Measurements from ENCODE around the gene TENT4B. TPM values are rescaled to one million over a fixed set of nuclear protein-coding genes. Genes with fewer than 3 reads are reported as not detected.

TENT4B gene
- total RNA-seq, 2 donors from 2014 or later, result 16.3 to 31.5 TPM

GRCh38 chr16:50197582-50197981, 44.5 kb downstream of the TENT4B start:
- no peak for ATAC-seq (replicated peaks)
- Mint-ChIP-seq H3K4me1 (peaks cover 38% of the 10 kb centered on the region), H3K36me3 (ENCODE audit: low read depth) (no peaks in the 10 kb centered on the region), H3K9me3 (no peaks in the 10 kb centered on the region), H3K27me3 (no peaks in the 10 kb centered on the region), H3K27ac (no peak overlapping the region), H3K4me3 (no peak overlapping the region)

GRCh38 chr16:50198802-50199403, 45.8 kb downstream of the TENT4B start:
- Mint-ChIP-seq H3K27me3 (no peaks in the 10 kb centered on the region), H3K4me1 (peaks cover 39% of the 10 kb centered on the region), H3K36me3 (ENCODE audit: low read depth) (no peaks in the 10 kb centered on the region), H3K27ac (no peak overlapping the region), H3K4me3 (no peak overlapping the region), H3K9me3 (no peaks in the 10 kb centered on the region)
- no peak for ATAC-seq (replicated peaks)

- no peaks in the 10 kb centered on the region for H3K27me3 Mint-ChIP-seq
- H3K36me3 Mint-ChIP-seq (ENCODE audit: low read depth), result no peaks in the 10 kb centered on the region
- H3K4me3 Mint-ChIP-seq, result no peak overlapping the region
- peaks cover 27% of the 10 kb centered on the region for H3K4me1 Mint-ChIP-seq
- peak; percentile 40 for ATAC-seq (replicated peaks)
- H3K9me3 Mint-ChIP-seq, result no peaks in the 10 kb centered on the region
- H3K27ac Mint-ChIP-seq, result no peak overlapping the region
These were observed 48.7 kb downstream of the TENT4B start for GRCh38 chr16:50201787-50202186.

- H3K4me1 Mint-ChIP-seq, result peaks cover 25% of the 10 kb centered on the region
- peak overlapping the region; percentile 40 for H3K27ac Mint-ChIP-seq
- H3K27me3 Mint-ChIP-seq, result no peaks in the 10 kb centered on the region
- H3K36me3 Mint-ChIP-seq (ENCODE audit: low read depth), result no peaks in the 10 kb centered on the region
- H3K4me3 Mint-ChIP-seq, result peak overlapping the region; percentile 20
- ATAC-seq (replicated peaks), result no peak
- no peaks in the 10 kb centered on the region for H3K9me3 Mint-ChIP-seq
These were observed 50.0 kb downstream of the TENT4B start for GRCh38 chr16:50202926-50203624.

GRCh38 chr16:50203681-50204080, 50.6 kb downstream of the TENT4B start:
- Mint-ChIP-seq H3K36me3 (ENCODE audit: low read depth) (no peaks in the 10 kb centered on the region), H3K27me3 (no peaks in the 10 kb centered on the region), H3K4me3 (no peak overlapping the region), H3K27ac (peak overlapping the region; percentile 40), H3K9me3 (no peaks in the 10 kb centered on the region), H3K4me1 (peaks cover 25% of the 10 kb centered on the region)
- no peak for ATAC-seq (replicated peaks)

- H3K27me3 Mint-ChIP-seq, result no peaks in the 10 kb centered on the region
- peaks cover 19% of the 10 kb centered on the region for H3K4me1 Mint-ChIP-seq
- H3K27ac Mint-ChIP-seq, result peak overlapping the region; percentile 40
- H3K36me3 Mint-ChIP-seq (ENCODE audit: low read depth), result no peaks in the 10 kb centered on the region
- no peak overlapping the region for H3K4me3 Mint-ChIP-seq
- no peak for ATAC-seq (replicated peaks)
- H3K9me3 Mint-ChIP-seq, result no peaks in the 10 kb centered on the region
These were observed 51.5 kb downstream of the TENT4B start for GRCh38 chr16:50204453-50205108.

GRCh38 chr16:50207652-50208051, 54.5 kb downstream of the TENT4B start:
- Mint-ChIP-seq H3K9me3 (no peaks in the 10 kb centered on the region), H3K27me3 (no peaks in the 10 kb centered on the region), H3K4me1 (peaks cover 23% of the 10 kb centered on the region), H3K27ac (peak overlapping the region; percentile 4), H3K36me3 (ENCODE audit: low read depth) (peaks cover 22% of the 10 kb centered on the region), H3K4me3 (no peak overlapping the region)
- no peak for ATAC-seq (replicated peaks)

- Mint-ChIP-seq H3K4me1 (peaks cover 16% of the 10 kb centered on the region), H3K9me3 (no peaks in the 10 kb centered on the region), H3K27me3 (no peaks in the 10 kb centered on the region), H3K36me3 (ENCODE audit: low read depth) (peaks cover 31% of the 10 kb centered on the region), H3K27ac (peak overlapping the region; percentile 4), H3K4me3 (no peak overlapping the region)
- ATAC-seq (replicated peaks), result no peak
These were observed 55.4 kb downstream of the TENT4B start for GRCh38 chr16:50208460-50208931.

- Mint-ChIP-seq H3K4me3 (no peak overlapping the region), H3K36me3 (ENCODE audit: low read depth) (peaks cover 39% of the 10 kb centered on the region), H3K27me3 (no peaks in the 10 kb centered on the region), H3K9me3 (no peaks in the 10 kb centered on the region), H3K27ac (peak overlapping the region; percentile 79), H3K4me1 (peaks cover 13% of the 10 kb centered on the region)
- ATAC-seq (replicated peaks), result no peak
These were observed 56.6 kb downstream of the TENT4B start for GRCh38 chr16:50209546-50210265.

GRCh38 chr16:50210266-50211038, 57.3 kb downstream of the TENT4B start:
- peak; percentile 98 for ATAC-seq (replicated peaks)

GRCh38 chr16:50213939-50214519, 60.9 kb downstream of the TENT4B start:
- Mint-ChIP-seq H3K9me3 (no peaks in the 10 kb centered on the region), H3K27ac (peak overlapping the region; percentile 75), H3K36me3 (ENCODE audit: low read depth) (peaks cover 83% of the 10 kb centered on the region), H3K4me3 (no peak overlapping the region), H3K27me3 (no peaks in the 10 kb centered on the region), H3K4me1 (peaks cover 13% of the 10 kb centered on the region)
- peak; percentile 58 for ATAC-seq (replicated peaks)

More at GRCh38 chr16:50210266-50211038, 57.3 kb downstream of the TENT4B start:
- H3K9me3 Mint-ChIP-seq, result no peaks in the 10 kb centered on the region
- H3K36me3 Mint-ChIP-seq (ENCODE audit: low read depth), result peaks cover 47% of the 10 kb centered on the region
- H3K4me1 Mint-ChIP-seq, result peaks cover 13% of the 10 kb centered on the region
- peak overlapping the region; percentile 79 for H3K27ac Mint-ChIP-seq
- no peaks in the 10 kb centered on the region for H3K27me3 Mint-ChIP-seq
- H3K4me3 Mint-ChIP-seq, result no peak overlapping the region

GRCh38 chr16:50215680-50216079, 62.6 kb downstream of the TENT4B start:
- Mint-ChIP-seq H3K36me3 (ENCODE audit: low read depth) (peaks cover 96% of the 10 kb centered on the region), H3K27me3 (no peaks in the 10 kb centered on the region), H3K4me1 (peaks cover 4% of the 10 kb centered on the region), H3K27ac (peak overlapping the region; percentile 51), H3K9me3 (no peaks in the 10 kb centered on the region), H3K4me3 (no peak overlapping the region)
- ATAC-seq (replicated peaks), result no peak

- Mint-ChIP-seq H3K4me3 (no peak overlapping the region), H3K9me3 (no peaks in the 10 kb centered on the region), H3K4me1 (peaks cover 4% of the 10 kb centered on the region), H3K36me3 (ENCODE audit: low read depth) (peaks cover 96% of the 10 kb centered on the region), H3K27me3 (no peaks in the 10 kb centered on the region), H3K27ac (peak overlapping the region; percentile 51)
- no peak for ATAC-seq (replicated peaks)
These were observed 63.1 kb downstream of the TENT4B start for GRCh38 chr16:50216231-50216630.

Measured in activated T-helper 17 cell treated with anti-CD3 and anti-CD28 coated beads, Interleukin-2, amount 50 U/mL, for 72 hours (primary cell).